Spleen (tissue), 7 donors: ENCODE measurements around the gene TSC22D4.

Experiments
- CTCF ChIP-seq, 11 experiments: fragments of 200-600 bp in 7 of 11; fragments of 450-650 bp in 4 of 11; sonication (generic) in 4 of 11; IDR thresholded peaks in 8 of 11; conservative IDR thresholded peaks in 3 of 11; 1 replicate in 7 of 11; 2 replicates in 4 of 11; pipeline versions ENCODE4 v1.4.0 to v1.8.0; 2016 to 2021; ENCODE audit warnings: antibody characterized with exemption in 11 of 11, inconsistent platforms in 4 of 11, mild to moderate bottlenecking in 1 of 11
- POLR2A ChIP-seq, 3 donors: fragments of 450-650 bp; IDR thresholded peaks; one replicate each; pipeline ENCODE4 v1.5.1; 2017; ENCODE audit warnings: antibody characterized with exemption in 3 of 3, mild to moderate bottlenecking in 1 of 3
- donor health status: DM: no; HTN: no; CAD: no; lungs with moderate emphysema.
- donor health status: DM: no; HTN: no; CAD: no.
- donor health status: DM: no; HTN: no; CAD: no.

- TF ChIP-seq POLR2A (IDR thresholded peaks at IDR 0.05) (no peak), CTCF (IDR thresholded peaks at IDR 0.05 in 8 of 11, conservative IDR thresholded peaks at IDR 0.05 in 3 of 11) (no peak)
These were observed 26.0 kb upstream of the TSC22D4 start for GRCh38 chr7:100504887-100505611.
